Activated T-cell treated with anti-CD3 and anti-CD28 coated beads for 24 hours (primary cell): Measurements from ENCODE around the gene KCNH6.

Experiments used
- DNase-seq: peaks from one replicate; pipeline ENCODE4 v3.0.0-alpha.2; 2020; ENCODE audit warnings: low read depth

The KCNH6 gene

GRCh38 chr17:63533433-63534077 lies 10.4 kb downstream of the KCNH6 start:
- no peak for DNase-seq

- no peak for DNase-seq
These were observed 11.0 kb downstream of the KCNH6 start for GRCh38 chr17:63534078-63534570.

GRCh38 chr17:63534816-63535455 lies 11.8 kb downstream of the KCNH6 start:
- no peak for DNase-seq

GRCh38 chr17:63535640-63536039 lies 12.5 kb downstream of the KCNH6 start:
- DNase-seq = no peak

- DNase-seq = no peak
These were observed 13.8 kb downstream of the KCNH6 start for GRCh38 chr17:63537001-63537400.

GRCh38 chr17:63537991-63538692 lies 15.0 kb downstream of the KCNH6 start:
- DNase-seq = no peak

- DNase-seq = no peak
These were observed 15.8 kb downstream of the KCNH6 start for GRCh38 chr17:63538693-63539595.

GRCh38 chr17:63540590-63540989 lies 17.4 kb downstream of the KCNH6 start:
- DNase-seq = no peak

GRCh38 chr17:63542218-63542545 lies 19.0 kb downstream of the KCNH6 start:
- DNase-seq = no peak

GRCh38 chr17:63542942-63543821 lies 20.0 kb downstream of the KCNH6 start:
- no peak for DNase-seq

GRCh38 chr17:63543822-63544420 lies 20.8 kb downstream of the KCNH6 start:
- DNase-seq = no peak

- DNase-seq = no peak
These were observed 21.5 kb downstream of the KCNH6 start for GRCh38 chr17:63544467-63545301.

GRCh38 chr17:63546308-63547082 lies 23.3 kb downstream of the KCNH6 start:
- no peak for DNase-seq

- no peak for DNase-seq
These were observed 23.9 kb downstream of the KCNH6 start for GRCh38 chr17:63547083-63547523.

- DNase-seq = no peak
These were observed 26.3 kb downstream of the KCNH6 start for GRCh38 chr17:63549289-63549945.

- peak; percentile 100 for DNase-seq
These were observed 27.0 kb downstream of the KCNH6 start, which contains the start of gene DCAF7 for GRCh38 chr17:63549946-63550816. DCAF7 (plus strand) TSS chr17:63550477; CDS start chr17:63550678, 201 bp downstream.
